Gastrocnemius medialis (tissue), 4 donors: ENCODE measurements around the gene PRKCA. TPM values are rescaled to one million over a fixed set of nuclear protein-coding genes. Genes with fewer than 3 reads are reported as not detected.

Source experiments
- ATAC-seq, 2 donors: fragments of 150-250 bp; one replicate each; pipeline ENCODE4 v1.9.1; 2016
- DNase-seq, 2 donors: peaks; one replicate each; pipeline ENCODE4 v3.0.0-alpha.2; 2019
- H3K27ac ChIP-seq, 4 donors: fragments of 200-600 bp; sonication (generic); 1 replicate in 1 of 4; 2 replicates in 3 of 4; pipeline ENCODE4 v1.5.1; 2016 to 2018; ENCODE audit warnings: mild to moderate bottlenecking in 2 of 4, moderate library complexity in 1 of 4
- H3K27me3 ChIP-seq, 3 donors: fragments of 200-600 bp; sonication (generic) in 2 of 3; 1 replicate in 1 of 3; 2 replicates in 2 of 3; pipeline versions ENCODE4 v1.5.1 to v1.6.0; 2016 to 2019; ENCODE audit warnings: mild to moderate bottlenecking in 1 of 3, moderate library complexity in 1 of 3
- H3K36me3 ChIP-seq, 2 donors: fragments of 200-600 bp; sonication (generic) in 1 of 2; one replicate each; pipeline ENCODE4 v1.5.1; 2017 to 2018
- H3K4me1 ChIP-seq, 2 donors: fragments of 200-600 bp; sonication (generic) in 1 of 2; one replicate each; pipeline ENCODE4 v1.5.1; 2016 to 2017; ENCODE audit warnings: mild to moderate bottlenecking in 2 of 2
- H3K4me3 ChIP-seq, 4 donors: fragments of 200-600 bp; sonication (generic) in 3 of 4; 1 replicate in 1 of 4; 2 replicates in 3 of 4; pipeline ENCODE4 v1.5.1; 2016 to 2019; ENCODE audit warnings: mild to moderate bottlenecking in 2 of 4
- H3K9me3 ChIP-seq, 3 donors: fragments of 200-600 bp; sonication (generic) in 2 of 3; 1 replicate in 1 of 3; 2 replicates in 2 of 3; pipeline ENCODE4 v1.5.1; 2016 to 2019
- CTCF ChIP-seq, 5 experiments: fragments of 450-650 bp in 3 of 5; fragments of 200-600 bp in 2 of 5; sonication (generic) in 2 of 5; IDR thresholded peaks in 4 of 5; conservative IDR thresholded peaks in 1 of 5; 1 replicate in 4 of 5; 2 replicates in 1 of 5; pipeline ENCODE4 v1.5.1; 2016 to 2019; ENCODE audit warnings: antibody characterized with exemption in 5 of 5, mild to moderate bottlenecking in 3 of 5, moderate library complexity in 3 of 5
- POLR2A ChIP-seq, 2 donors: fragments of 450-650 bp; IDR thresholded peaks; one replicate each; pipeline ENCODE4 v1.6.1; 2017; ENCODE audit warnings: antibody characterized with exemption in 2 of 2, mild to moderate bottlenecking in 2 of 2, moderate library complexity in 2 of 2
- in situ Hi-C, 4 donors: fragments of 200-750 bp; cut with MboI; loops; one replicate each; pipeline versions ENCODE4 v1.15.0 to v1.8.0; 2017; ENCODE audit warnings: low sequenced_read_pairs in 4 of 4
- intact Hi-C: fragments of 100-400 bp; cut with DNase I; formaldehyde crosslinking; loops from one replicate; pipeline ENCODE4 v1.15.1; 2023; ENCODE audit warnings: low total_unique reads
- total RNA-seq, 4 donors: library from RNA; depleted of rRNA; stranded (reverse); fragments of >200 nt; gene quantifications; one replicate each; pipeline versions ENCODE4 v1.1.0 to v1.2.3, GENCODE V29; 2016

PRKCA gene
- total RNA-seq, 4 donors from 2014 or later = 7.6 to 16.8 (median 11.1) TPM

DNA sequence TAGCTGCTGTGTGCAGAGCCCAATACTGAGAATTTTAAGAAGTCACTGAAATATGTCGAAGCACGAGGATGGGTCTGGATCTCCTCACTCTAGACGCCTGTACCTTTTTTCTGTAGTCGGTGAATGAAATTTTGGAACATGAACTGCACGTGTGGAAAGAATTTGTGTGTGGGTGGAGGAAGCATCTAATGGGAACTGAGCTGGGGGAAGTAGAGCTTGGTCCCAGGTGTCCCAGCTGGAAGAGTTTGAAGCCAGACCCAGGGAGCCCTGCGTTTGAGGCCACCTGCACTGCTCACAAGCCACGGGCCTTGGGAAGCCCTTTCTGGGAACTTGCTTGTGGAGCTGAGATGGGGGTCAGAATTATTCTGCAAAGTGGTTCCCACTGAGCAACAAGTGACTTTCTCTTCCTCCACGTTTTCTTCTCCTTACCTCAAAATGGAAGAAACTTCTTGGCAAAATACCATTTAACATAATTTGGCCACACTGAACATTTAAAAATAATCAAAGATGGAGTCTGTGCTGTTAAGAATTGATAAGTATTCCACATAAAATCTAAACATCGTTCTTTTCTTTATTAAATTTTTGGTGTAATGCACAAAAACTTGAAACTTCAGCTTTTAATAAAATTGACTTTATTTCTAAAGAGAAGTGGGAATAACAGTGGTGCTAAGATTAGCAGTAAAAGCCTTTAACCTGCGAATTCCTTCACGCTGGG lies 163.8 kb downstream of the PRKCA start:
- intact Hi-C loops (no loop called here), in situ Hi-C loops (no loop called here)
- ATAC-seq (no peak), DNase-seq (no peak)
- H3K4me1 ChIP-seq = peaks cover 7 to 21% of the 10 kb centered on the region in 2 donors
- H3K27me3 ChIP-seq = no peaks in the 10 kb centered on the region
- TF ChIP-seq POLR2A (IDR thresholded peaks at IDR 0.05) (no peak), CTCF (IDR thresholded peaks at IDR 0.05 in 4 of 5, conservative IDR thresholded peaks at IDR 0.05 in 1 of 5) (no peak)
- H3K9me3 ChIP-seq = no peaks in the 10 kb centered on the region
- H3K36me3 ChIP-seq = no peaks in the 10 kb centered on the region
- no peak overlapping the region for H3K27ac ChIP-seq
- H3K4me3 ChIP-seq = no peak overlapping the region

GRCh38 chr17:66466840-66467367 lies 164.5 kb downstream of the PRKCA start:
- Histone ChIP-seq H3K9me3 (no peaks in the 10 kb centered on the region), H3K4me3 (no peak overlapping the region), H3K4me1 (peaks cover 7 to 21% of the 10 kb centered on the region in 2 donors), H3K36me3 (no peaks in the 10 kb centered on the region), H3K27me3 (no peaks in the 10 kb centered on the region), H3K27ac (no peak overlapping the region)
- TF ChIP-seq POLR2A (IDR thresholded peaks at IDR 0.05) (no peak), CTCF (IDR thresholded peaks at IDR 0.05 in 4 of 5, conservative IDR thresholded peaks at IDR 0.05 in 1 of 5) (no peak)
- intact Hi-C loops (no loop called here), in situ Hi-C loops (no loop called here)
- ATAC-seq (no peak), DNase-seq (no peak)

- Histone ChIP-seq H3K9me3 (no peaks in the 10 kb centered on the region), H3K36me3 (no peaks in the 10 kb centered on the region), H3K4me1 (peaks cover 7 to 21% of the 10 kb centered on the region in 2 donors), H3K27me3 (no peaks in the 10 kb centered on the region), H3K4me3 (no peak overlapping the region), H3K27ac (no peak overlapping the region)
- DNase-seq = no peak
- no peak for TF ChIP-seq POLR2A (IDR thresholded peaks at IDR 0.05)
- TF ChIP-seq CTCF (IDR thresholded peaks at IDR 0.05 in 4 of 5, conservative IDR thresholded peaks at IDR 0.05 in 1 of 5) = no peak
- ATAC-seq = no peak
- in situ Hi-C loops = no loop called here
- intact Hi-C loops = no loop called here
Measured at GRCh38 chr17:66467766-66468165, 165.4 kb downstream of the PRKCA start.

- Histone ChIP-seq H3K27me3 (no peaks in the 10 kb centered on the region), H3K9me3 (no peaks in the 10 kb centered on the region), H3K4me1 (peaks cover 7 to 21% of the 10 kb centered on the region in 2 donors), H3K27ac (no peak overlapping the region), H3K4me3 (no peak overlapping the region), H3K36me3 (no peaks in the 10 kb centered on the region)
- intact Hi-C loops (no loop called here), in situ Hi-C loops (no loop called here)
- peak in 1 of 2 donors; percentile 39 for ATAC-seq
- TF ChIP-seq POLR2A (IDR thresholded peaks at IDR 0.05) = no peak
- TF ChIP-seq CTCF (IDR thresholded peaks at IDR 0.05 in 4 of 5, conservative IDR thresholded peaks at IDR 0.05 in 1 of 5) = no peak
- peak; percentile 4 to 24 for DNase-seq
Measured at GRCh38 chr17:66468241-66469087, 166.1 kb downstream of the PRKCA start.
